Camera-type eye (tissue), 1 donor: ENCODE measurements around the gene IGFALS. TPM values are rescaled to one million over a fixed set of nuclear protein-coding genes. Genes with fewer than 3 reads are reported as not detected.

Experiments
- total RNA-seq: library from RNA; depleted of rRNA; stranded (reverse); fragments of >200 nt; gene quantifications from one replicate; pipeline ENCODE4 v1.2.3, GENCODE V29; 2014

Gene IGFALS
- total RNA-seq, result 0.55 TPM

GRCh38 chr16:1793578-1794220 lies at the start of gene IGFALS:
TSS of gene IGFALS (minus strand) at chr16:1793705. CDS start at chr16:1793652, 53 bp downstream.

GRCh38 chr16:1826691-1827573 lies 33.4 kb upstream of the IGFALS start, which contains the start of the genes FAHD1 and HAGH:
TSS of gene FAHD1 (plus strand) at chr16:1827206. CDS start at chr16:1827239, 33 bp downstream.
TSS of gene HAGH (minus strand) at chr16:1826825. CDS start at chr16:1826787, 38 bp downstream.

GRCh38 chr16:1782408-1783264 lies 10.9 kb downstream of the IGFALS start, which contains the start of the genes NUBP2 and SPSB3:
TSS of gene NUBP2 (plus strand) at chr16:1782960. CDS start at chr16:1783021, 61 bp downstream.
TSS of gene SPSB3 (minus strand) at chr16:1782571. CDS start at chr16:1781483, 1,088 bp downstream.

GRCh38 chr16:1772908-1773702 lies 20.4 kb downstream of the IGFALS start, which contains the start of gene MRPS34:
TSS of gene MRPS34 (minus strand) at chr16:1773134. CDS start at chr16:1773119, 15 bp downstream.

GRCh38 chr16:1772362-1772907 lies 21.1 kb downstream of the IGFALS start, which contains the start of gene EME2:
TSS of gene EME2 (plus strand) at chr16:1772810. CDS start at chr16:1773228, 418 bp downstream.

GRCh38 chr16:1771188-1771863 lies 22.2 kb downstream of the IGFALS start, which contains the start of gene NME3:
TSS of gene NME3 (minus strand) at chr16:1771543. CDS start at chr16:1771534, 9 bp downstream.

Other genes with a start within 250 kb of the IGFALS start
- 73.1 TPM for gene IFT140, start 181.6 kb downstream of the IGFALS start, total RNA-seq
- 17.8 TPM for gene CRAMP1, start 181.3 kb downstream of the IGFALS start, total RNA-seq
- gene JPT2, start 115.4 kb downstream of the IGFALS start, total RNA-seq, result 35.5 TPM
- gene MAPK8IP3, start 87.5 kb downstream of the IGFALS start, total RNA-seq, result 107 TPM
- gene NME3, start 22.2 kb downstream of the IGFALS start, total RNA-seq, result 52.0 TPM
- gene EME2, start 20.9 kb downstream of the IGFALS start, total RNA-seq, result 16.1 TPM
- gene MRPS34, start 20.6 kb downstream of the IGFALS start, total RNA-seq, result 48.4 TPM
- gene SPSB3, start 11.1 kb downstream of the IGFALS start, total RNA-seq, result 93.1 TPM
- 56.1 TPM for gene NUBP2, start 10.7 kb downstream of the IGFALS start, total RNA-seq
- 55.9 TPM for gene HAGH, start 33.1 kb upstream of the IGFALS start, total RNA-seq
- 35.6 TPM for gene FAHD1, start 33.5 kb upstream of the IGFALS start, total RNA-seq
- gene MEIOB, start 78.5 kb upstream of the IGFALS start, total RNA-seq, result 0.60 TPM
- 0.38 TPM for gene HS3ST6, start 124.7 kb upstream of the IGFALS start, total RNA-seq
- 5.7 TPM for gene MSRB1, start 149.5 kb upstream of the IGFALS start, total RNA-seq
- gene RPL3L, start 161.0 kb upstream of the IGFALS start, total RNA-seq, result 6.3 TPM
- 71.7 TPM for gene NDUFB10, start 165.8 kb upstream of the IGFALS start, total RNA-seq
- gene RPS2, start 171.1 kb upstream of the IGFALS start, total RNA-seq, result 801 TPM
- gene RNF151, start 173.2 kb upstream of the IGFALS start, total RNA-seq, result not detected
- gene TBL3, start 178.3 kb upstream of the IGFALS start, total RNA-seq, result 32.0 TPM
- gene NOXO1, start 187.8 kb upstream of the IGFALS start, total RNA-seq, result 0.55 TPM
- 14.7 TPM for gene GFER, start 190.5 kb upstream of the IGFALS start, total RNA-seq
- 6.5 TPM for gene SYNGR3, start 196.3 kb upstream of the IGFALS start, total RNA-seq
- 20.3 TPM for gene ZNF598, start 216.1 kb upstream of the IGFALS start, total RNA-seq
- 2.0 TPM for gene NPW, start 226.1 kb upstream of the IGFALS start, total RNA-seq
- gene NHERF2, start 233.2 kb upstream of the IGFALS start, total RNA-seq, result 36.8 TPM